WERI-Rb-1 (cell line): Measurements from ENCODE around the gene ZNF778.

Source experiments
- DNase-seq: peaks from one replicate; pipeline ENCODE4 v3.0.0-alpha.2; 2020
- H3K27ac ChIP-seq: fragments of 250-450 bp; sonication (Bioruptor Pico); 2 replicates; pipeline ENCODE4 v1.5.1; 2020; ENCODE audit warnings: mild to moderate bottlenecking, moderate library complexity
- H3K27me3 ChIP-seq: fragments of 250-450 bp; sonication (Bioruptor Pico); 2 replicates; pipeline ENCODE4 v1.5.1; 2021; ENCODE audit warnings: mild to moderate bottlenecking, low read depth, moderate library complexity; ENCODE audit not compliant: insufficient read depth, severe bottlenecking
- H3K36me3 ChIP-seq: fragments of 250-450 bp; sonication (Bioruptor Pico); 2 replicates; pipeline ENCODE4 v1.5.1; 2020; ENCODE audit warnings: mild to moderate bottlenecking, moderate library complexity
- H3K4me3 ChIP-seq: 2 replicates; pipeline ENCODE4 v1.5.1; 2011; ENCODE audit warnings: low read depth, mild to moderate bottlenecking, control low read depth, low read length
- H3K9me3 ChIP-seq: fragments of 250-450 bp; sonication (Bioruptor Pico); 2 replicates; pipeline ENCODE4 v1.5.1; 2021; ENCODE audit warnings: mild to moderate bottlenecking, moderate library complexity; ENCODE audit not compliant: severe bottlenecking
- TF ChIP-seq, protein P1 (sequence below): IDR thresholded peaks from 2 replicates; pipeline ENCODE4 v1.5.1; 2011; ENCODE audit warnings: low read depth, mild to moderate bottlenecking, control low read depth, inconsistent platforms, low read length

Gene ZNF778

DNA sequence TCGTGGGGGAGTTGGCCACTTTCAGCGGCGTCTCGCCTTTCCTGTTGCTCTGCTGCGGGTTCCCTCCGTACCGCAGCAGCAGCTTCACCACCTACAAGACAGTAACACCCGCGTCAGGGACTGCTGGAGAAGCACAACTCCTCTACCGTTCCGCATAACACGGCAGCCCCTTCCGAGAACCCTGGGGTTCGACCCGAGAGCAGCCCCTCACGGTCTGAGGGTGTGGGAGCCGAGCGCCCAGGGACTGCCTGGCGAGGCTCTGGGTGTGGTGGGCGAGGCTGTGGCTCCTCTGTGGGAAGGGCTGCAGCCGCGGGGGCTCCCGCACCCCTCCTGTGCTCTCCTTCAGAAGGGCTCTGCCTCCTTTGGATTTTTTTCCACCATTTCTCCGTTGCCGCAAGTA is 68.6 kb downstream of the ZNF778 start:
- Histone ChIP-seq H3K27me3 (no peaks in the 10 kb centered on the region), H3K27ac (no peak overlapping the region), H3K9me3 (no peaks in the 10 kb centered on the region), H3K4me3 (no peak overlapping the region), H3K36me3 (peaks cover 21% of the 10 kb centered on the region)
- TF ChIP-seq, protein P1, sequence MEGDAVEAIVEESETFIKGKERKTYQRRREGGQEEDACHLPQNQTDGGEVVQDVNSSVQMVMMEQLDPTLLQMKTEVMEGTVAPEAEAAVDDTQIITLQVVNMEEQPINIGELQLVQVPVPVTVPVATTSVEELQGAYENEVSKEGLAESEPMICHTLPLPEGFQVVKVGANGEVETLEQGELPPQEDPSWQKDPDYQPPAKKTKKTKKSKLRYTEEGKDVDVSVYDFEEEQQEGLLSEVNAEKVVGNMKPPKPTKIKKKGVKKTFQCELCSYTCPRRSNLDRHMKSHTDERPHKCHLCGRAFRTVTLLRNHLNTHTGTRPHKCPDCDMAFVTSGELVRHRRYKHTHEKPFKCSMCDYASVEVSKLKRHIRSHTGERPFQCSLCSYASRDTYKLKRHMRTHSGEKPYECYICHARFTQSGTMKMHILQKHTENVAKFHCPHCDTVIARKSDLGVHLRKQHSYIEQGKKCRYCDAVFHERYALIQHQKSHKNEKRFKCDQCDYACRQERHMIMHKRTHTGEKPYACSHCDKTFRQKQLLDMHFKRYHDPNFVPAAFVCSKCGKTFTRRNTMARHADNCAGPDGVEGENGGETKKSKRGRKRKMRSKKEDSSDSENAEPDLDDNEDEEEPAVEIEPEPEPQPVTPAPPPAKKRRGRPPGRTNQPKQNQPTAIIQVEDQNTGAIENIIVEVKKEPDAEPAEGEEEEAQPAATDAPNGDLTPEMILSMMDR, result no peak
- no peak for DNase-seq
